Stimulated activated naive CD4-positive, alpha-beta T cell treated with Interleukin-2 at 50 U/mL for 16 hours (primary cell): ENCODE data around the gene FYB2.

Experiments used
- DNase-seq: peaks from one replicate; lab custom pipeline; 2025; lab: John Stamatoyannopoulos, UW

The FYB2 gene

DNA sequence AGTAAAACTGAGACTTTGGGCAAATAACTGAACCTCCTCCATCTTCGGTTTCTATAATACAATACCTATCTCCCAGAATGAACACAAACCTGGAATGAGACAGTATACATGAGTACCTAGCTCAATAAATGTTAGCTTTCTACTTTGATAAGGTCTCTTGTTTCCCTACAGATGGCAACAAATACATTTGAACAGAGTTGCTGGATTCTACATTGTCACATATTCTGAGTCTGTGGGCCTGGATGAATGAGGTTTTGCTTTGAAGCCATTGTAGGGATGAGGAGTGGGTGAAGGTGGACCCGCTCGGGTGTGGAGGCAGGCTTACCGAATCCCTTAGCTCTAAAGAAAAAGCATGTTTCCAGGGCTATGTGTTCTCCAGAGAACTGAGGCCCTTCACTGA is 13.9 kb upstream of the FYB2 start:
- no peak for DNase-seq

DNA sequence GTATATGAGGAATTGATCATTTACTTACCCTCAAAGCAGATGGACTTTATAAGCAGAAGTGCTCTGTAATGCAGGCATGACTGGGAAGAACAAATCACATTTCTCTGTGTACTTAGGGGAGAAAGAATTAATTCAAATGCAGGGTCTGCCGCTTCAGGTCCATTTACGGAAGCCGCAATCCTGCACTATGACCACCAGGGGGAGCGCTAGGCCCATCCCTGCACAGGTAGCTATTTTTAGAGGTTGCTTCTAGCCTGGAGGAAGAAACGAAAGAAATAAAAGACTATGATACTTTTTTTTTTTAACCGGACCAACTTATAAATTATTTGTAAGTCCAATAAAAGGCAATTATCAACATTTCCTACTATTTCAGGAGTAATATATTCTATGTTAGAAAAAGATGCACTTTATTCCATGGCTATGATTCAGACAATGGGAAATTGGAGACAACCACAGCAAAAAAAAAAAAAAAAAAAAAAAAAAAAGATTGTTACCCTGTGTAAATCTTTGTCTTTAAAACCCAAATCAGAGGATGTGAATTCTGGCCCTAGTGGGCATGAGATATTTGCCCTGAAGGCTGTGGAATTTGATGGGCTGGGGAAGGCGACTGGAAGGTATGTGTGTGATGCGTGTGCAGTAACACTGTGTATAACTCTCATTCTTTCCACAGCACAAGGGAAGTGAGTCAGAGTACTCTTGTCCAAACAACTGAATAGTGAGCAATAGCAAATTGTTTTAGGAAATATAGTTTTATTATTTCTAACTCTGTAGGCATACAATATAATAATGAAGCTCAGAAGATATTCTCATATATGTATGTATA is 12.9 kb upstream of the FYB2 start:
- peak; percentile 42 for DNase-seq

DNA sequence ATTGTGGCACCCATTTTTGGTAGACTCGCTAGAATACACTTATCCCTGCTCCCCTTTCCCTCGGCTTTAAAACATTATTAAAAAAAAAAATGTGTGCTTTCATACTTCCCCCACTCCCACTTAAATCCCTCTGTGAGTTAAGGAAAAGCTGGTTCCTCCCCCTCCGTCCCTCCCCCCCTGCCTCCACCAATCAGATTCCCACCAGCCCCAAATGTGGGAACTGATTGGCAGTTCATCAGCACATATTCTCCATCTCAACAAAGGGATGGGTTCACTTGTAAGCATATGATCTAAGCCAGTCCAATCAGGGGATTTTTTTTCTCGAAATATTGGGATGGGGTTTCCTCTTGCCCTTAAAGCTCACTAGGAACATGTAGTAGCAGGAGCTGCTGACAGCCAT is 10.8 kb upstream of the FYB2 start:
- no peak for DNase-seq

- DNase-seq, result no peak
These were observed 8.5 kb upstream of the FYB2 start for GRCh38 chr1:56827711-56828110.

GRCh38 chr1:56825436-56825835 is 6.2 kb upstream of the FYB2 start:
- DNase-seq, result no peak

GRCh38 chr1:56824938-56825337 is 5.7 kb upstream of the FYB2 start:
- no peak for DNase-seq

DNA sequence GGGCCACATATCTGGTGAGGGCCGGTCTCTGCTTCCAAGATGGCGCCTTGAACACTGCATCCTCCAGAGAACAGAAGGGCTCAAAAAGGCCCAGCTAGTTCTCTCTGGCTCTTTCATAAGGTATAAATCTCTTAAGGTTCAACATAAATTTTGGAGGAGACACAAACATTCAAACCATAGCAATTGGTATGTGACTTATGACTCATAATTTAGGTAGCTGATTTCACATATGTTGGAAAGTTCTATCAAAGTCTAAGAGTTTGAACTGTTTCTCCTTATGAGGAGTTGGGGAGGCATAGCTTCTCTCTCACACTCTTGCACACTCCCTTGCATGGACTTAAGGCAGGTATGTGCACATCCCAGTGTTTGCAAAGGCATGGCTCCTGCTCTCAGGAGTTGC is 5.1 kb upstream of the FYB2 start:
- DNase-seq, result no peak

DNA sequence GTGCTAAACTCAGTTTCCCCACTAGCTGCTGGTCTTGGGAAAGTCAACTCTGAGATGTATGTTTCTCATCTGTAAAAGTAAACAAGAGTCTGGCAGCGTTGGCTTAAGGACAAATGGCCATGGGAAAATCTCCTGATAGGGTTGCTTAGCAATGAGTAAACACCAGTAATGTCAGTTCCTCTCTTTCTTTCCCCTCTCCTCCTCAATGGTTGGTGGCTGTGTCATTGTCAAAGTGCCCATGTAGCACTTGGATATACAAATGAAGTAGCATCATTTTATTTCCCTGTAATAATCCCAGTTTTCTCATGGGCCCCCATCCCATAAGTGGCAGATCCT is 2.2 kb upstream of the FYB2 start:
- no peak for DNase-seq

DNA sequence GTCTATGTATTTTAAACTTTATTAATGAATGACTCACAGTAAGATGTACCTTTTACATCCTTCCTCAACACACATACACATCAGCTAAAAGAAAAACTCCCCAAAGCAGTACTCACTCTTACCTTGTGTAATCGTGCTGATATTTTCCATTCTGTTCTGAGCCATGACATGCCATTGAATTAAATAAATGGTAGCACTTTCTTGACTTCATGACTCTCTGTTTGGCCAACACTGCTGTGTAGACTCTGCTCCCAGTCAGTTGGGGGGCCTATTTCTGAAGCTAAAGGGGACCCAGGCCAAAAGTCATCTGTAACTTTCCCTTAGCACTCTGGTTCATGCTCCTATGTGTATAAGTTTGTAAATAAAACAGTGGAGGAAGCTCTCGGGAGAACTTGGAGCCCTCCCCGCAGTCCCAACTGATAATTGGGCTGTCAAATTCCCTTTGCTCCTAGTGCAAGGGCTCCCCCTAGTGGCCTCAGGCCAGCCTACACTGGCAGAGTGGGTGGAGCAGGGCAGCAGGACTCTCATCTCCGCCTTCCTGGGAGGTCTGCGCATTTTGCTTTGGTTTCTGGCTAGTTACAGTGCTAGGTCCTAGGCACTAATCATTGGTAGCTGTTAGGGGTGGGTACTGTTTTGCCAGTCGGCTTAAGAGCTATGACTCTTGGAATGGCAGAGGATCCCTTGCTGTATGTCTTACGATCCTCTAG is 1.7 kb upstream of the FYB2 start:
- DNase-seq, result peak; percentile 32

- DNase-seq, result no peak
These were observed 1.3 kb downstream of the FYB2 start for GRCh38 chr1:56817716-56818463.

DNA sequence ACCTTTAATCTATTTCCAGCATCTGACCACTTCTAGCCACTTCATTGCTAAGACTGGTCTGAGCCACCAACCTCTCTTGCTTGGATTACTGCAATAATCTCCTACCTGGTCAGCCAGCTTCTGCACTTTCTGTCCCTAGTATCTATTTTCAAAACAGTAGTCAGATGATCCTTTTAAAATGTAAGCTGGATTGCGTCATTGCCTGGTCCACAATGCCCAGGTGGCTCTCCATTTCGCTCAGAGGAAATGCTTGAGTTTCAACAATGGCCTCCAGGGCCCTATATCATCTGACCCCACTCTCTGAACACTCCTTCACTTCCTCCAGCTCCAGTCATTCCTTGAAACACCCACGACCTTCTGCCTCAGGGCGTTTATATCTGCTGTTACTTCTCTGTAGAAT is 2.3 kb downstream of the FYB2 start:
- no peak for DNase-seq

DNA sequence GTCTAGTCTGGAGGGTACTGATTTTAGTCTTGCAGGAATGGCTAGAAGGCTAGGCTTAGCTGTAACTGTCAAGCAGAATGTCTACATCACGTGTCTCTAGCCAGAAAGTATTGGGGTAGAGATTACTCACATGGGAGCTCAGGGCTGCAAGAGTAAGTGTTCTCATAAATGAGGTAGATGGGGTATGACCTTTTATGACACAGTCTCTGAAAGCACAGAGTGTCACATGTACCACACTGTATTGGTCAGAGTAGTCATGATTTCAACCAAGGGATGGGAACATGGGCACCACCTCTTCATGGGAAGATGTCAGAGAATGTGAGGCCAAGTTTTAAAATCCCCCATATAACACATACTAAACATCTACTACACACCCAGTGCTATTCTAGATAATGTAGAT is 2.9 kb downstream of the FYB2 start:
- no peak for DNase-seq

DNA sequence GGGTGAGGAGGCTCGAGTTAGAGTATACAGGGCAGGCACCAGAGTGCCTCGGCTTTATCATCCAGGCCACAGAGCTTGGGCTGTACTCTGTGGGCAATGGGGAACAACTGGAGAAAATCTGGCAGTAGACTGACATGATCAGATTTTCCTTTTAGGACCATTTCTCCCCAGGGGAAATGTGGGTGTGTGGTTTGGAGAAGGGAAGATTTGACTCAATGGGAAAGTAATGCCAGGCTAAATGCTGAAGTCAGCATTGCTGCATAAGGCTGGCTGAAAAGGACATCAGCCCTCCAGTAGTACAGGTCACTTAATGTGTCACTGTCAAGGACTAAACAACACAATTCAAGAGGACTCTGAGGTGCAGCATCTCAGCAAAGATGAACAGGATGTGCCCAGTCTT is 5.0 kb downstream of the FYB2 start:
- DNase-seq, result no peak

DNA sequence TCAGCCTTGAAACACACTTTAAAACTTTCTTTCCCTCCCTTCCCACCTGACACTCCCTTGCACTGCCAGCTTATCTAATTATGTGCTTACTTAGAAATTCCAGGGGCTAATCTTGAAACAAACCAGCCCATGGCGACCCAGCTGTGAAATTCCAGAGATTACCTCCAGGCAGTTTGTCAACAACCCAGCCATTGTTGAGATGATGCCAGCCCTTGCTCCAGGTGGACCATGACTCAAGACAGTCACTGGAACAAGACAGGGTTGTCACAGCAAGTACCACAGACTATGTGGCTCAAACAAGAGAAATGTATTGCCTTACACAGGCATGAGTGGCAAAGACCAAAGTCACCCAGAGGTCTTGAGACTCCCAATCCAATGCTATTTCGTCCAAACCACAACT is 7.9 kb downstream of the FYB2 start:
- DNase-seq, result no peak

DNA sequence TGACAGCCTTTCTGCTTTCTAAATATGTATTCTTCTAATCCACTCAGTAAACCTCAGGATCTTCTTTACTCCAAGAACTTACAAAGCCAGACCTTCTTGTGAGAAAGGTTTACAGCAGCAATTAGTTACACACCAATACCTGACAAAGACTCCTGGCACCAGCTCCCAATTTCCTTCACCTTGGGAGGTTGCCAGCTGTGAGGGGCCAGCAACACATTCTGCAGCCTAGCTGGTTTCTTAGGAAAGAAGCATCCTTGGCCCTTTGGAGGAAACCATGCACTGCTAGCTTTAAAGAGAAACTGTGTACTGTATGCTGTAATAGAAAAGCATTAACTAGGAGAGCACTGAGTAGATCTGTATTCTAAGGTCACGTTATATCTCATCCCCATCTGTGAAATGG is 10.8 kb downstream of the FYB2 start:
- no peak for DNase-seq

GRCh38 chr1:56806804-56807203 is 12.4 kb downstream of the FYB2 start:
- DNase-seq, result no peak

DNA sequence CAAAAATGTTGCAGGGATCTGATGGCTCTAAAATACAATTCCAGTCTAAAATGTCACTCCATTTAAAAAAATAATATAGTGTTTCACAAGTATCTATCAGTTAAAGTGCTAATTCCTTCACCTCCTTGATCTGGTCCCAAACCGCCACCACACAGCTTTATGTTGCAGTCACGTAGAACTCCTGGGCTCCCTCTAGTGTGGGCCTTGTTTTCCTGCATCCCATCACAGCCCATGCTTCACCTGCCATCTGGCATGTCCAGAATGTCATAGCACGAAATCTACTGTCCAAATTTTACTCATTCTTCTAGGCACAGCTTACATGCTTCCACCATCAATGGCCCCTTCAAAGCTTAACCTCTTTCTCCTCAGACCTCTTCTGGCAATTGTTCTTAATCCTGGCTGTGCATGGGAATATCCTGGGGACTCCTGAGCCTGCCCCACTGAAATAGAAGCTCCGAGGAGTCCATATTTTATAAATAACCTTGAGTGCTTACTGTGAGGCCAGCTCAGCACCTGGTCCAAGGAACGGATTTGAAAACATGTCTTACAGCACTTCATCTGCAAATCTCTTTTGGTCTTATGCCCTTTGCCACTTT is 15.5 kb downstream of the FYB2 start:
- no peak for DNase-seq

DNA sequence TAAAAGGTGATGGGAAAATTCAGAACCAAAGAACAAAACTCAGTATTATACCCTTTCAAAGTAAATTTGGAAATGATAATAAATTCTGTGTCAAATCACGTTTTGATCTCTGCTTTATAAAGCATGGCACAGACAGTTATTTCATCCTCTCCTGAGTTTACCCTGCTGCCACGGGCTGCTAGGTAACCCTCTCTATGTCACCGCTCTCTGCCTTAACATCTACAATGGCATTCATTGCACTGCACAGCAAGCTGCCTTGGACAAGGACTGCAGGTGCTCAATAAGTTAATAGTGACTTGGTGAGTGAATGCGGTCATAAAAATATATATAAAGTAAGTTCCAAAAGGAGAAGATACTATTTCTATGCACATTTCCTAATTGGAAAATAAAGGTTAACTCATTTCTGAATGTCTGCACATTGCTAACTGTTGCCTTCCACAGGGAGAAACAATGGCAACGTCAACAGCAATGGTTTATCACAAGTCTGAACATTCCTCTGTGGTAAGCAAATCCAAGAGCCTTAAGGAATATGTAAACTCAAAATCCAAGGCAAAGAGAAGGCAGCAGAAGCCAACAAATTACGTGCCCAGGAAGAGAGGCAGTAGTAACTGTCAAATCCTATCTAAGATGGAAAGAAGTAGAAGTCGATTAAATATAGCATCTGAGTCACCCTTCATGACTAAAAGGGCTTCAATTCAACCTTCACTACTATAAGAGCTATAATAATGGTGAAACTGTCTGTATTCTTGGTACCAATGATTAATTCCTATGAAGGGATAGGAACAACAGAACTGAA is 19.4 kb downstream of the FYB2 start:
- DNase-seq, result no peak

DNA sequence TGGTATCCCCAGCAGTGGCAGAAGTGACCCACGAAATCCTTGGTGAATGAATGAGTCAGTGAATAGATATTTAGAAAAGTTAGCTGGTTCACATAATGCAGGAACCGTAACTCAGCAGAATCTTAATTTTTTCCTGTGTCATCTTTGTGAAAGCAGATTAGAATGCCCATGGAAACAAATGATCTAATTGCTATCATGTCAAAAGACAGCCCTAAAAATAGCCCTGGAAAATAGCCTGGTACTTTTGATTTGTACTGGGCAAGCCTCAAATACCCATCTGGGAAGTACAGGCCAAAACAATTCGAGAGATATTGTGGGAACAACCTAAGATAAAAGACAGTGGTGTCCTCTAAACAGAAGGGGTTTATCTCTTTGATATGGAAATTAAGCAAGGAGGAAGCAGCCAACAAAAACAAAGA is 21.1 kb downstream of the FYB2 start:
- DNase-seq, result no peak

- no peak for DNase-seq
These were observed 22.0 kb downstream of the FYB2 start for GRCh38 chr1:56797065-56797685.

GRCh38 chr1:56795870-56796269 is 23.3 kb downstream of the FYB2 start:
- DNase-seq, result no peak
